SJCRH30 (cell line): ENCODE results near the gene ZNFX1. TPM values are rescaled to one million over a fixed set of nuclear protein-coding genes. Genes with fewer than 3 reads are reported as not detected.
A peak's percentile ranks its signal among the peaks of the same experiment; 100 is the strongest.

Experiments
- DNase-seq, 2 experiments: peaks; one replicate each; pipeline ENCODE4 v3.0.0-alpha.2; 2015 to 2020
- H3K27ac ChIP-seq: fragments of 250-450 bp; sonication (Bioruptor Pico); 2 replicates; pipeline ENCODE4 v1.5.1; 2020; ENCODE audit warnings: mild to moderate bottlenecking, moderate library complexity
- H3K27me3 ChIP-seq: fragments of 250-450 bp; sonication (Bioruptor Pico); 2 replicates; pipeline ENCODE4 v1.5.1; 2020; ENCODE audit warnings: mild to moderate bottlenecking, moderate library complexity
- H3K36me3 ChIP-seq: fragments of 250-450 bp; sonication (Bioruptor Pico); 2 replicates; pipeline ENCODE4 v1.5.1; 2020; ENCODE audit warnings: mild to moderate bottlenecking, moderate library complexity
- H3K4me1 ChIP-seq: fragments of 250-450 bp; sonication (Bioruptor Pico); 2 replicates; pipeline ENCODE4 v1.5.1; 2020; ENCODE audit warnings: mild to moderate bottlenecking, moderate library complexity
- H3K4me3 ChIP-seq: fragments of 250-450 bp; sonication (Bioruptor Pico); 2 replicates; pipeline ENCODE4 v1.5.1; 2020; ENCODE audit warnings: mild to moderate bottlenecking, moderate library complexity
- H3K9me3 ChIP-seq: fragments of 250-450 bp; sonication (Bioruptor Pico); replicated peaks from 2 replicates; pipeline ENCODE4 v1.5.1; 2020; ENCODE audit warnings: mild to moderate bottlenecking, moderate library complexity
- total RNA-seq: library from RNA; depleted of rRNA; stranded (reverse); fragments of >200 nt; shearing (Covaris generic); gene quantifications from 2 replicates; pipeline ENCODE4 v1.2.3, GENCODE V29; 2014

ZNFX1 gene
- total RNA-seq, 1 experiment from 2014 or later = 25.5 TPM

DNA sequence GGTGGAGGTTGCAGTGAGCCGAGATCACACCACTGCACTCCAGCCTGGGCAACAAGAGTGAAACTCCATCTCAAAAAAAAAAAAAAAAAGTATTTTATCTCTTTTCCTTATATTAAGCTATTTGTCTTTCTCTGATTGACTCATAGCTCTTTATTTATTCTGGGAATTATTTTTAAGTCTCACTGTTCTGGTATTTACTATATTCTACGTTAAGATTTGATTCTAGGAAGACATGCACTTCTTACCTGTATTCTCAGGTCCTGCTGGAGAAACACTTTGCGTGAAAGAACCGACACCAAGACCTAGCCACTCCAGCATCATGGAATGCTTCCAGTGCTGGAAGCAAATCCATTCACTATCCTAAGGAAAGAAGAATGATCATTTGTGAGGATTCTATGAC lies 17.6 kb downstream of the ZNFX1 start:
- no peak overlapping the region for H3K4me3 ChIP-seq
- H3K27ac ChIP-seq = no peak overlapping the region
- no peaks in the 10 kb centered on the region for H3K4me1 ChIP-seq
- no peak for DNase-seq
- no peaks in the 10 kb centered on the region for H3K9me3 ChIP-seq
- H3K36me3 ChIP-seq = peaks cover 96% of the 10 kb centered on the region
- H3K27me3 ChIP-seq = no peaks in the 10 kb centered on the region

DNA sequence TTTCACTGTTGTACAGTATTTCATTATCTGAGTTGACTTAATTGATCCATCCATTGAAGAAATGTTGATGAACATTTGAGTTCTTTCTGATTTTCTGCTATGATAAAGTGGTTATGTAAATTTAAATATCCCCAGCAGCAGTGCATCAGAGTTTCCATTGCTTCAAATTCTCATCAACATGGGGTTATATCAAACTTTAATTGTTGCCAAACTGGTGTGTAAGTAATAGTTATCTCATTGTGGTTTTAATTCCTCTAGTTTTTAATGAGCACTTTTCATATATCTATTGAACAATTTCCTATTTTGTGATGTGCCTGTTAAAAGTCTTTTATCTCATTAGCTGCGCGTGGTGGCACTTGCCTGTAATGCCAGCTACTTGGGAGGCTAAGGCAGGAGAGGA lies 18.1 kb downstream of the ZNFX1 start:
- no peaks in the 10 kb centered on the region for H3K27me3 ChIP-seq
- no peak overlapping the region for H3K4me3 ChIP-seq
- no peaks in the 10 kb centered on the region for H3K9me3 ChIP-seq
- no peaks in the 10 kb centered on the region for H3K4me1 ChIP-seq
- H3K27ac ChIP-seq = no peak overlapping the region
- no peak for DNase-seq
- peaks cover 96% of the 10 kb centered on the region for H3K36me3 ChIP-seq

DNA sequence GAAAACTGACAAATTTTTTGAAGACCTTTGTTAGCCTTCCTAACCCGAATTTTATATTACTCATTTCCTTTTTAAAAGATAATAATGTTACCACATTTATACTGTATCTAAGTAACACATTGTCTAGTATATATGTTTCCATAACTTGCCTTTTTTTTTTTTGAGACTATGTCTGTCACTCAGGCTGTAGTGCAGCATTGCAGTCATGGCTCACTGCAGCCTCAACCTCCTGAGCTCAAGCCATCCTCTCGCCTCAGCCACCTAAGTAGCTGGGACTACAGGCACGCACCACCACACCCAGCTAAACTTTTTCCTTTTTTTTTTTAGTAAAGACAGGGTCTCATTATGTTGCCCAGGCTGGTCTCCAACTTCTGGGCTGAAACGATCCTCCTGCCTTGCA lies 18.6 kb downstream of the ZNFX1 start:
- no peak overlapping the region for H3K27ac ChIP-seq
- H3K9me3 ChIP-seq = no peaks in the 10 kb centered on the region
- H3K27me3 ChIP-seq = no peaks in the 10 kb centered on the region
- DNase-seq = no peak
- H3K36me3 ChIP-seq = peaks cover 96% of the 10 kb centered on the region
- H3K4me3 ChIP-seq = no peak overlapping the region
- peaks cover 3% of the 10 kb centered on the region; the same call in 1 of the 2 replicates for H3K4me1 ChIP-seq

DNA sequence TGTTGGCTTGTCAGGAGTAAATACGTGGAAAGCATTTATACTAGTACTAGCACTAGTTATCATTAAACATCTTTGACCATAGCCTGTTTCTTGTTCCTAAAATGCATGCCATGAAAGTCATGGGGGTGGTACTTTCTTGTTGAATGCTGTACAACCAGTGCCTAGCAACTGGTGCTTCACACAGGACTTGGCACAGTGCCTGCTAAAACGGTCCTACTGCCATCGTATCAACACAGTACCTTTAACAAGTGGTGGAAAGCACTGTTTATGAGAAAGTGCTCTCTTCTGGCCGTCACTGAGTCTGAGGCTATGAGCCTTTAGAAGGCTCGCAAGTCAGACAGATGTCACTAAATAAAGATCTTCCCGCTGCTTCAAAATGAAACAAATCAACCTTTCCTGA lies 21.6 kb downstream of the ZNFX1 start:
- no peak overlapping the region for H3K27ac ChIP-seq
- no peaks in the 10 kb centered on the region for H3K27me3 ChIP-seq
- H3K4me3 ChIP-seq = no peak overlapping the region
- no peaks in the 10 kb centered on the region for H3K9me3 ChIP-seq
- DNase-seq = no peak
- peaks cover 14% of the 10 kb centered on the region for H3K4me1 ChIP-seq
- peaks cover 95% of the 10 kb centered on the region for H3K36me3 ChIP-seq

DNA sequence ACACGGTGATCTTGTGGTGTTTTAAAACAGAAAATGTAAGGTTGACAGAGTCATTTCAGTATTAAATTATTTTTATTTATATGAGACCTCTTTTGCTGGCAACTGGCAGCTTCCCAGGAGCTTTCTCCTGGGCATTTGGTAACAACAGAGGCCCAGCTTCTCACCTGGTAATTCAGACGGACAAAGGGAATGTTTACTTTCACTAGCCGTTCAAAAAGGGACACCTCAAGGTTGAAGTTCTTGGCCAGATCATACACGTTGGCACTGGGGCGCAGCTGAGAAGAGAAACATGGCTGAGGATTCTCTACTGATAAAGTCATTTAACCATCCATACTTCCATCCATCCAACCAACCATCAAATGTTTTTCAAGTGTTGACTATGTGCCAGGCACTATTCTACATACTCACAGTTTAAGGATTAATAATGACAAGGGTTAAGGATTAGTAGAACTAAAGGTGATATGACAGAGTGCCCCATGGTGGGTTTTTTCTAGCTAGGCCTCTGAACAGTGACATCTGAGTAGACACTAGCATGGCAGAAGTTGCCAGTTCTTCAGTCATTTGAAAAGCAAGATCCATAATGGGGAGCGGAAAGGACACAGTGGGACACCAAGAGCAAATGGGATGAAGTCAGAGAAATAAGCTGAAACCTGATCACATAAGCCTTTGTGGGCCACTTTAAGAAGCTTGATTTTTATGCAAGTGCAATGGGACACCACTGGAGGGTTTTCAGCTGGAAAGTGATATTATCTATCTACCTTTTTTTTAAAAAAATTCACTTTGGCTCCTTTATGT lies 25.1 kb downstream of the ZNFX1 start:
- Histone ChIP-seq H3K27me3 (no peaks in the 10 kb centered on the region), H3K27ac (no peak overlapping the region), H3K9me3 (no peaks in the 10 kb centered on the region), H3K4me1 (peaks cover 14% of the 10 kb centered on the region), H3K36me3 (peaks cover 96% of the 10 kb centered on the region), H3K4me3 (no peak overlapping the region)
- DNase-seq = peak in 1 of 2 experiments; percentile 49

DNA sequence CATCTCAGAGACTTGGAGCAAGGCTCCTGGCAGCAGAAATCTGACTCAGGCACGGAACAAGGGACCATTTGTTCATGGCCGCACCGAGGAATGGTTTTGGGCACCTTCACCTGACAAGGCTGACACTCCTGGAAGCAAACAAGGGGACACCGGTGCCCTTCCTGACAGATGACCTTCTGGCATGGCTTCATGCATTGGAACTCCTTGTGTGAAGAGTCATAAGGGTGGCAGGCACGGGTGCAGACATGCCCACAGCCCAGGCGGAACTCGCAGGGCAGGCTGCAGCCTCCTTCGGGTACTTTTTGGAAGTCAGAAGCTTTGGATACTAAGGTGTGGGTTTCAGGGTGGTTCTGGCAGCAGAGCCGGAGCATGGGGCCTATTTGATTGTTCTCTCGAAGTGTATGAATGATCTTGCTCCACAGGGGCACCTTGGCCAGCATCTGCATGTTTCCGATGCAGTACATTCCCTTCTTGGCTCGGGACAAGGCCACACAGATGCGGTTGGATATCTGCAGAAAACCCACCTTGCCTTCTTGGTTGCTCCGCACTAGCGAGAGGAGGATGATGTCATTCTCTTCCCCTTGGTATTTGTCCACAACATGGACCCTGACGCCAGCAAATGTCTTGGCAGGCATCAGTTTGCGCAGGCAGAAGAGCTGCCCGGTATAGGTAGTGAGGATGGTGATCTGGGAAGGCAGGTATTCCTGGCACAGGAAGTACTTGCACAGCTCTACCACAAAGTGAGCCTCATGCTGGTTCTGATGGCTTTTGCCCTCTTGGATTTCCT lies 28.8 kb downstream of the ZNFX1 start:
- Histone ChIP-seq H3K27me3 (no peaks in the 10 kb centered on the region), H3K36me3 (peaks cover 95% of the 10 kb centered on the region), H3K4me3 (no peak overlapping the region), H3K9me3 (no peaks in the 10 kb centered on the region), H3K27ac (no peak overlapping the region), H3K4me1 (peaks cover 9% of the 10 kb centered on the region)
- DNase-seq = no peak

DNA sequence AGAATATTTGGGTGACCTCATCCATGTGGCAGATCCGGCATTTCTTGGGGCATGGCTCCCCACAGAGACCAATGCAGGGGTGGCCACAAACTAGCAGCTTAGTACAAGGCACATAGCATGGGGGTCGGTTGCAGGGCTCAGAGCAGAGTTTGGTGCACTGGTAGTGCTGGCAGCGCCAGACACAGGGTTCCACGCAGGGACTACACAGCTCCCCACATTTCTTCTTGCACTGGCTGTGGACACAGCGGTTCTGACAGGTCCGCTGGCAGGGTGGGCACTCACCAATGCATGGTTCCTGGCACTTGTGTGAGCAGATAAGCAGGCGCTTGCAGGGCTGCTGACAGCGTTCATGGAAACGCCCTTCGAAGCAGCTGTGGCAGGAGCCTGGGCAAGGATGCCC lies 29.6 kb downstream of the ZNFX1 start:
- DNase-seq = no peak

DNA sequence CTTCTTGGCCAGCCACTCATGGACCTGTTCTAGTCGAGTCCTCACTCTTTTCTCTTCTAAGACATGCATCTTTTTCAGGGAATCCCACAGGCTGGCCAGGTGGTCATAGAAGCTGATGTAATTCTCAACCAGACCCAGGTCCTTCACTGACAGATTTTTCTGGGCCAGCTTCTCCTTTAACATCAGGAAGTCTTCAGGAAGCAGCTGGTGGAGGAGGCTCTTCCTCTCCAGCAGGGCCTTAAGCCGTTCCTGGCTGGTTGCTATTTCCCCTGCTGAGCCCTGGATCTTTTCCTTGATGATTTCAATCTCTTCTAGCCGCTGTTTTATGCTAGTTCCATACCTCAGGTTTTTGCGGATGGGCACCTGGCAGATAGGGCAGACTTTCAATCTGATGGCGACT lies 30.1 kb downstream of the ZNFX1 start:
- no peak overlapping the region for H3K27ac ChIP-seq
- H3K36me3 ChIP-seq = peaks cover 95% of the 10 kb centered on the region
- no peak overlapping the region for H3K4me3 ChIP-seq
- H3K9me3 ChIP-seq = no peaks in the 10 kb centered on the region
- peaks cover 1% of the 10 kb centered on the region; the same call in 1 of the 2 replicates for H3K4me1 ChIP-seq
- no peak for DNase-seq
- no peaks in the 10 kb centered on the region for H3K27me3 ChIP-seq

More for the DNA sequence above, 29.6 kb downstream of the ZNFX1 start:
- no peaks in the 10 kb centered on the region for H3K9me3 ChIP-seq
- no peak overlapping the region for H3K27ac ChIP-seq
- H3K36me3 ChIP-seq = peaks cover 95% of the 10 kb centered on the region
- H3K4me1 ChIP-seq = peaks cover 5% of the 10 kb centered on the region; the same call in 1 of the 2 replicates
- H3K27me3 ChIP-seq = no peaks in the 10 kb centered on the region
- no peak overlapping the region for H3K4me3 ChIP-seq

DNA sequence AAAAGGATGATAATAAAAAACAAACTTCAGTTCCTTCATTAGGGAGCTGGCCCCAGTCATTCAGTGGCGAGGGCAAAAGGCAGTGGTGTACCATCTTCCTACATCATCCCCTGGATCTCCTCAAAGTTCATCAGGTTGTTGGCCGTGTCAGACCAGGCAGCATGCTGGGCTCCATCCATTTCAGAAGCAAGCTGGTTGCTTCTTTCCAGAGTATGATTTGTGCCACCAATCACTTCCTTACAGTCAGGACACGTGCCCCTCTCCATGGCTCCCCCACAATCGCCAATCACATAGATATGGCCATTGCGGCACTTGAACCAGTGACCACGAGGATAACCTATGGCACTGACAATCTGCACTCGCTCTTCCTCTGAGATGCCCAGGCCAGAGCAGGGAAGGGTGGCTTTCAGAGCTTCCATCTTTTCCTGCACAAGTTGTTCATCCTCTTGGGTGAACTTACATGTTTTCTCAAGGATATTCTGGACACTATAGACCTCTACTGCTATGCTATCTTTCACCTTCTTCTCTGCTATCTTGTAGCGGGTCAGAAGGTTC lies 30.6 kb downstream of the ZNFX1 start:
- Histone ChIP-seq H3K27me3 (no peaks in the 10 kb centered on the region), H3K27ac (no peak overlapping the region), H3K9me3 (no peaks in the 10 kb centered on the region), H3K36me3 (peaks cover 94% of the 10 kb centered on the region), H3K4me3 (no peak overlapping the region), H3K4me1 (no peaks in the 10 kb centered on the region)
- no peak for DNase-seq

DNA sequence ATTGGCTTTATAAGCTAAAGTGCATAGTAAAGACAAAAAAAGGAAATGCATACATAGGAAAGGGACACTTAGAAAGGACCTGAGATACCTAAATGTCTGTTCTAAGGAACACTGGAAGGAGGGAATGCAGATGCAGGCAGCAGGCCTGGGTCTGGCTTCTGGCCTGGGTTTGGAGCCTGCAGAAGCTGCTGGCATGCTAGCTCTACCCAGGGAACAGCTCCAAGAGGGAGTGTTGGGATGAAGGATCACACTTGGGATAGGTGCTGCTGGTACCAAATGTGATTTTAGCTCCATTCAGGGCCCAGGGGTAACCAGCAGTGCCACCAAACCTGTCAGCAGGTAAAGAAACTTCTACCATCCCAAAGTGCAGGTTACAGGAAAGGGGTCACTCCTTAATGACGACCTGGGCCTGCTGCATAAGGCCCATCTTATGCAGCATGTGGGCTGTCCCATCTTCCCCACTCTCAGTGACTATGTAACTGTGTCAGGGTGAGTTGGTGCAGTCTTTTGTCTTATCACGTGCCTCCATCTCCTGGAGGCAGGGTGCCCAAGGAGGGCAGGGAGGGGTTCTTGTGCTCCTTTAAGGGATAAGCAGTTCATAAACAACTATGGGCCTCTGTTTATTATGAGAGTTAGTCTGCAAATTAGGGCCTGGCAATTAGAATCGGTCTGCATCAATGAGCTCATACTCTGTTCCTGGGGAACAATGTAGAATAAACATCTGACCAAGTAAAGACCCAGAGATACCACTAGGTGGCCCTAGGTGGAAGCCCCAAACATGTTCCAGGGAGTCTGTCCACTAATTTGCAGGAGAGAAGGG lies 31.7 kb downstream of the ZNFX1 start:
- Histone ChIP-seq H3K27me3 (no peaks in the 10 kb centered on the region), H3K9me3 (no peaks in the 10 kb centered on the region), H3K27ac (peak overlapping the region; percentile 0; the same call in 1 of the 2 replicates), H3K4me3 (no peak overlapping the region), H3K4me1 (no peaks in the 10 kb centered on the region), H3K36me3 (peaks cover 93% of the 10 kb centered on the region)
- DNase-seq = peak; percentile 63 to 80

DNA sequence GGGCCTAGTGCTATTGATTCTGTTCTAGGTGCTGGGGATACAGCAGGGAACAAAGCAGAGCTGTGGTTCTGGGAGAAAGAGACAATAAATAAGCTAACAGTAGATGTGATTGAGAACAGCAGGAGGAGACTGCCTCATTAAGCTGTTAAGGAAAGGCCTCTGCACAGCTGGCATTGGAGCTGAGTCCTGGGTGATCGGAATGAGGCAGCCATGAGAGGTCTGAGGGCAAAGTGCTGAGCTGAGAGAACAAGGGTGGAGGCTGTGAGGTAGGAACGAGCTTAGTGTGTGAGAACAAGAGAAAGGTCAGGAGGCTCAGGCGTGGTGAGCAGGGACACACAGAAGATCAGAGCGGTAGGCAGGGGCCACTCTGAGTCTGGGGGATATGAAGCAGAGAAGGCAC lies 40.3 kb downstream of the ZNFX1 start:
- peaks cover 92% of the 10 kb centered on the region for H3K36me3 ChIP-seq

DNA sequence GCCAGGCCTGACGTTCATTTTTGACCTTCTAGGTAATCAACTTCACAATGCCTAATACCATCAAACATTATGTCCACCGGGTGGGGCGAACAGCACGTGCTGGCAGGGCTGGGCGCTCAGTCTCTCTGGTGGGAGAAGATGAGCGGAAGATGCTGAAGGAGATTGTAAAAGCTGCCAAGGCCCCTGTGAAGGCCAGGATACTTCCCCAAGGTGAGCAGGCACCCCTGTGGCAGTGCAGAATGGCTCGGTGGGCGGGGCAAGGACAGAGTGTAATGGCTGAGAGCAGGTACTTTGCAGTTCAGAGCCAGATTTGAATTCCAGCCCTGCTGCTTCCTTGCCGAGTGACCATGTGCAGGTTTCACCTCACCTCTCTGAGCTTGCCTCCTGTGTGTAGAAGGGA lies 41.6 kb downstream of the ZNFX1 start:
- H3K9me3 ChIP-seq = no peaks in the 10 kb centered on the region
- peaks cover 89% of the 10 kb centered on the region for H3K36me3 ChIP-seq
- no peak overlapping the region for H3K4me3 ChIP-seq
- no peak for DNase-seq
- H3K27me3 ChIP-seq = no peaks in the 10 kb centered on the region
- H3K27ac ChIP-seq = no peak overlapping the region
- H3K4me1 ChIP-seq = peaks cover 11% of the 10 kb centered on the region

More for the DNA sequence above, 40.3 kb downstream of the ZNFX1 start:
- peak in 1 of 2 experiments; percentile 65 for DNase-seq
- H3K4me1 ChIP-seq = no peaks in the 10 kb centered on the region
- no peaks in the 10 kb centered on the region for H3K27me3 ChIP-seq
- peak overlapping the region; percentile 14; the same call in 1 of the 2 replicates for H3K27ac ChIP-seq
- no peak overlapping the region for H3K4me3 ChIP-seq
- H3K9me3 ChIP-seq = no peaks in the 10 kb centered on the region

DNA sequence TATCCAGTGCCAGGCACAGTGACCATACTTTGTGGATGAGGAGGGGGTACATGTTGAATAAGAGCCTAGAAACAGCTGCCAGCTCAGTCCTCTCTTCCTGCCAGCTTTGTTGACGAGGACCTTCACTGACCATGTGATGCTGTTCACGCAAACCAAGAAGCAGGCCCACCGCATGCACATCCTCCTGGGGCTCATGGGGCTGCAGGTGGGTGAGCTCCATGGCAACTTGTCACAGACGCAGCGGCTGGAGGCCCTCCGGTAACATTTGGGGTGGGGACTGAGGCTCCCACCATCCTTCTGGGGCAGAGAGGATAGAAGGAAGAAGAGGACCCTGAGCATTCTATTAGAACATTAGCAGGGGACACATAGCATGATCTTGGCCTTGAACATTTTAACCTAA lies 43.0 kb downstream of the ZNFX1 start:
- H3K36me3 ChIP-seq = peaks cover 76% of the 10 kb centered on the region
- no peak for DNase-seq
- H3K9me3 ChIP-seq = no peaks in the 10 kb centered on the region
- no peak overlapping the region for H3K27ac ChIP-seq
- H3K27me3 ChIP-seq = no peaks in the 10 kb centered on the region
- no peak overlapping the region for H3K4me3 ChIP-seq
- peaks cover 23% of the 10 kb centered on the region for H3K4me1 ChIP-seq

DNA sequence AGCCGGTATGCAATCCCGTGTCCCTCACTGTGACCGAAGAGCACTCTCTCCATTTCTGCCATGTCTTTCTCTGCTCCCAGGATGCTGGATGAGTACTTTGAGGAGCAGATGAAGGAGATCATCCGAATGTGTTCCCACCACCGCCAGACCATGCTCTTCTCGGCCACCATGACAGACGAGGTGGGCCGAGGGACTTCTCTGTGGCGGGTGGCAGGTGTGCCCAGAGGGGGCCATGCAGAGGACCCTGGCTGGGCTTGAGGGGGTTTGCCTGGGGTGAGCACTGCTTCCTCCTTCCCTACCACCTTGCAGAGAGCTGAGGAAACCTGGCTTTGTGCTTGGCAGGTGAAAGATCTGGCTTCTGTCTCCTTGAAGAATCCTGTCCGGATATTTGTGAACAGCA lies 44.6 kb downstream of the ZNFX1 start:
- Histone ChIP-seq H3K4me3 (no peak overlapping the region), H3K27me3 (no peaks in the 10 kb centered on the region), H3K9me3 (no peaks in the 10 kb centered on the region), H3K27ac (no peak overlapping the region), H3K4me1 (peaks cover 38% of the 10 kb centered on the region), H3K36me3 (peaks cover 73% of the 10 kb centered on the region)
- no peak for DNase-seq
